GM12892 (cell line): ENCODE measurements around the gene COL6A6.

ENCODE experiments used
- DNase-seq: peaks from one replicate; pipeline ENCODE4 v3.0.0; 2011; ENCODE audit not compliant: insufficient read length
- FAIRE-seq: peaks from 2 replicates; lab custom pipeline; 2011; peaks lifted over from hg19 to GRCh38; lab: Jason Lieb, UNC
- POLR2A ChIP-seq: IDR thresholded peaks from 2 replicates; pipeline ENCODE4 v1.6.1; 2011; ENCODE audit warnings: low read depth, low read length, control low read depth
- POLR2AphosphoS5 ChIP-seq: IDR thresholded peaks from 2 replicates; pipeline ENCODE4 v1.6.1; 2011; ENCODE audit warnings: low read depth, low read length, control low read depth
- TAF1 ChIP-seq: IDR thresholded peaks from 2 replicates; pipeline ENCODE4 v1.6.1; 2011; ENCODE audit warnings: low read depth, mild to moderate bottlenecking, control low read depth, low read length, borderline replicate concordance

COL6A6 gene

DNA sequence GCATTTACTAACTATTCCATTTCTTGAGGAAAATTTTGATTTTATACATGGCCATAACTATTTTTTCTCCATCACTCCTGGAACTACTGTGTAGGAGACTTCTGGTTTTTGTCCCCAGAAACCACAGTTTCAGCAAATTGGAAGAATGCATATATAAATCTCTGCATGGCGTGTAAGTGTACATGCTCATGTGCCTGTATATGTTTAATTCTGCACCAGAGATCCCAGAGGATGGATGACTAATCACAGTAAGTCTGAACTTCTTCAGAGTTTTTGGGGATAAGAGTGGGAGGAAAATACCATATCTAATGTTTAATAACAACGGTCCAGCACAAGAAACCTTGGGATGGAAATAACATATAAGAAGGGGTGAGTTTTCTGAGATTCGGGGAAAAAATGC lies 10.9 kb upstream of the COL6A6 start:
- DNase-seq (no peak), FAIRE-seq (no peak)

DNA sequence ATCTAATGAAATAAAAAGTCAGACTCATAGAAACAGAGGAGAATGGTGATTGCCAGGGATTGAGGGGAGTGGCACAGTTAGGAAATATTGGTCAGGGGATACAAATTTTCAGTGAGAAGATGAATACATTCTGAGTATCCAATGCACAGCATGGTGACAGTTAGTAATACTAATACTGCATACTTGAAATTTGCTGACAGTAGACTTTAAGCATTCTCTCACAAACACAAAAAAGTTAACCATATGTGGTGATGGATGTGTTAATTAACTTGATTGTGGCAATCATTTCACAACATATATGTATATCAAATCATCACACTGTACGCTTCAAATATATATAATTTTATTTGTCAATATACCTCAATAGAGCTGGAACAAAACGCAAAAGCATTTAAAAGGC lies 9.2 kb upstream of the COL6A6 start:
- DNase-seq (no peak), FAIRE-seq (no peak)
- TF ChIP-seq POLR2A (no peak), TAF1 (no peak), POLR2AphosphoS5 (no peak)

More for the DNA sequence above, 10.9 kb upstream of the COL6A6 start:
- no peak for TF ChIP-seq TAF1

DNA sequence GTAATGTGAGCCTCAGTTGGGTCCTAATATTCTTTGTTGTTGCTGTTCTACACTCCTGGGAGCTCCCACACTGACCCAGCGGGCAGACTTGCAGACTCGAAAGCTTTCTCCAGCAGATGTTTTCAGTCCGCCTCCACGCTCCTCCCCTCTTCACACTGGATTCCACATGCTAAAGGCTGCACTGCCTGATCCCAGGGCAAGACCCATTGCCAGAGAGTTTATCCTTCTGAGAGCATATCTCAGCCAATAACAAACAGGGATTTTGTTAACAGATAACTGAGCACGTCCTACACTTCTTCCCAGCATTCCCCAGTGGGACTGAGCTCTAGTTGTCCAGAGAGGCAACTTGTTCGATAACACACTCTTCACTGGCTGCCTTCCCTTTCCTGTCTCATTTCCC lies 8.0 kb upstream of the COL6A6 start:
- FAIRE-seq: no peak
- TF ChIP-seq POLR2A: no peak
- no peak for TF ChIP-seq POLR2AphosphoS5
- no peak for TF ChIP-seq TAF1
- no peak for DNase-seq

DNA sequence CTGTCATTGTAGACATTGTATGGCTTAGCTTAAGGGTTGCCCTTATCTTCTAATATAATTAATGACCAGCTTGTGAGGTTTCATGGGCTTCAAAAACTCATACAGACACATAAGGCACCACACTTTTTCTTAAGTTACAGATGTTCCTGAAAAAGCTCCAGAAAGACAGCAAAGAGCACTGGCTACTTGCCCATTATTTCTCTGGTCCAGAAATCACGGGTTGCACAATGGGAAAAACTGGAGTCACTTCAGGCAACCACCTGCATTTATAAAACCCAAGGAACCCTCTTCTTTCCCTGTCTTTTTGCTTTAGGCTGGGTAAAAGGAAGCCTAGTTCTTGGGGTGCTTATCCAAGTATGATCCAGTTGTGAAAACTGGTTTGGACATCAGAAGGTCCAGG lies 2.3 kb upstream of the COL6A6 start:
- no peak for TF ChIP-seq POLR2AphosphoS5
- TF ChIP-seq TAF1: no peak
- TF ChIP-seq POLR2A: no peak
- no peak for FAIRE-seq
- no peak for DNase-seq

DNA sequence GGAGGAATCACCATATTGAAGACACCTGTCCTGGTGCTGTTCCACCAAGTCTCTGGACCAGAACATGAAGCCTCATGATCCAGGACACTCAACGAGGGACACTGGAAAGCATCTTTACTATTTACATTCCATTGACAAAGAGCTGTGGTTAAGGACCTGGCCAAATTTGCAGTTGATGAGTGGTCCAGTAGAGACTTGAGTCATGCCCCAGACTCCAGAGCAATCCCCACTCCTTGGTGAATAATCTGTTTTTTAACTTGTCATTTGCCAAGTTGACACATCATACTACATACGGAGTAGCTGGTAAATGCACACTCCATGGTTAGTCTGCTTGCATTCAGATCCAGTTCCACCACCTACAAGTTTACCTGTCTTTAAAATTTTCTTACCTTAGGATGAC lies 1.2 kb upstream of the COL6A6 start:
- no peak for FAIRE-seq
- no peak for DNase-seq
- TF ChIP-seq POLR2A: no peak
- TF ChIP-seq TAF1: no peak
- no peak for TF ChIP-seq POLR2AphosphoS5

DNA sequence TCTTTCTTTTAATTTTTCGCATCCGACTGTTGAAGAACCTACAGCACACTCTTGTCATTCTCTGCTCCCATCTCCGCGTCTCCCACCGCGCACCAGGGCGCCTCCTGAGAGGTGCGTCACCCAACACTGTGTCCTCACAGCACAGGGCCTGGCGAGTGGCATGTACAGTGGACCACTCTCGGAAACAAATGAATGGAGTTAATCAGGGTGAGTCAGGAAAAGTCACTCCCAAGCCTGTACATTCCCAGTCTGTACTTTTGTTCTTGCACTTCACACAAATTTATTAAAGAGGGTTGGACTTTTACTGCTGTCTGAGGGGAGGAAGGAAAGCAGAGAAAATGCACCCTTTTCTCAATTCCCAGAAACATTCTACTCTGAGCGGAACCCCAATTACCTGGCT lies 625 bp downstream of the COL6A6 start:
- no peak for DNase-seq
- TF ChIP-seq TAF1: no peak
- no peak for TF ChIP-seq POLR2A
- no peak for TF ChIP-seq POLR2AphosphoS5
- no peak for FAIRE-seq

DNA sequence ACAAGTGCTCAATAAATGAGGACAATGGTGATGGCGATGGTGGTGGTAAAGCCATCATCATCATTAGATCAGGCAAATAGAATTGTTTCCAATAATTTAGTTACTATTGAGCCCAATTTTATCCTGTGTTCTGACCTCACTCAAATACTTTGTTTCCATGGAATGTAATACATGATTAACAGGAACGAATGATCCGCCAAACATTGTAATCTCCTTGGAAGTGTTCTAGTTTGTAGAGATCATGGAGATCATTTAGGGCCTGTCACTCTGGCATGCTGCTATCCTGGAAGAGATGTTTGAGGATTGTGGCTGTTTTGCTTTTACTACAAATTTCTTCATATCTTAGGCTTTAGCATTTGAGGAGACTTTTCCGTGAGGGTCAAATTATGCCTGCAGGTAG lies 2.8 kb downstream of the COL6A6 start:
- no peak for DNase-seq
- FAIRE-seq: no peak
- TF ChIP-seq TAF1 (no peak), POLR2AphosphoS5 (no peak), POLR2A (no peak)

DNA sequence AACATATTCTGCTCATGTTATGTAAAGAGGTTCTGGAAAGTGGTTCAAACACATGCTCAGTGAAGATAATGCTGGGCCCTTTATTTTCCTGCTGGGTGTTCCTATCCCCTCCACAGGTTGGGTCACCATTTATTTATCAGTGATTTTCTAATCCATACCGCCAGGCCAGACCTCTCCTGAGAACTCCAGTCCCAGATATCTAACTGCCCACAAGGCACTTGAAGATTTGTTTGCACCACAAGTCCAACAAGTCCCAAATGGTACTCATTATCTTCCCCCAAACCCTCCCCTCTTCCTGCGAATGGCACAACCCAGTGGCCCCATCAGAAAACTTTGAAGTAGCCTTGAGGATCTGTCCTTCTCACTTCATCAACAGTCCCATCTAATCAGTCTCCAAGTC lies 5.4 kb downstream of the COL6A6 start:
- no peak for DNase-seq
- FAIRE-seq: no peak
- TF ChIP-seq POLR2AphosphoS5 (no peak), TAF1 (no peak), POLR2A (no peak)

DNA sequence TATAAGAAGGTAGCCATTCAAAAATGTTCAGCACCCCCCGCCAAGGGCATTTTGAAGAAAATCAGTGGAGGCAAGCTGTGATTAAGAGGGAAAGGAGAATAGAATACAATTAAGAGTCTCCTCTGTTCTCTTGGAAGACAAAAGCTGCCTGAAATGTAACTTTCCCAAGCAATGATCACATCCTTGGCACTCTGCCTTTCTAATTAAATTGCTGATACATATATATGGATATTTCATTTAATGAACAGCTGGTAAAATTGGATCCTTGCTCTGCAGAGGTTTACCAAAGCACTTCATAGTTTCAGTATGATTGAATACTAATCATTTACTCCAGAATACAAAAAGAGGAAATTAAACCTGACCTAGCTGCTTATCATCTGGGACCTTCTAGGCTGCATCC lies 10.4 kb downstream of the COL6A6 start:
- TF ChIP-seq POLR2AphosphoS5: no peak
- no peak for TF ChIP-seq TAF1
- TF ChIP-seq POLR2A: no peak
- FAIRE-seq: no peak

DNA sequence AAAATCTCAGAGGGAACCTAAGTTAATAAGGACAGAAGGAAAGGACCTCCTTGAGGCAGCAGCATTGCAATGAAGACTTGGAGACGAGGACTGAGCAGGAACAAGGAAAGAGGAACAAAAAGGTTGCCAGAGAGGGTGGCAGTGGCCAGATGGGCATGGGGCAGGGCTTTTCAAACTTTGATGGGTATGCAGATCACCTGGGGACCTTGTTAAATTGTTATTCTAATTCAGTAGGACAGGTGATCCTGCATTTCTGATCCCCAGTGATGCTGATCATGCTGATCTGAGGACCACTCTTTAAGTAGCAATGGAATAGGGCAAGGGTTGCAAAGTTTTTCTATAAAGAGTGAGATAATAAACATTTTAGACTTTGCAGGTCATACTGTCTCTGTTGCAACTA lies 11.1 kb downstream of the COL6A6 start:
- FAIRE-seq: no peak
- TF ChIP-seq POLR2AphosphoS5: no peak
- no peak for TF ChIP-seq TAF1
- no peak for TF ChIP-seq POLR2A
- no peak for DNase-seq

More for the DNA sequence above, 10.4 kb downstream of the COL6A6 start:
- no peak for DNase-seq

DNA sequence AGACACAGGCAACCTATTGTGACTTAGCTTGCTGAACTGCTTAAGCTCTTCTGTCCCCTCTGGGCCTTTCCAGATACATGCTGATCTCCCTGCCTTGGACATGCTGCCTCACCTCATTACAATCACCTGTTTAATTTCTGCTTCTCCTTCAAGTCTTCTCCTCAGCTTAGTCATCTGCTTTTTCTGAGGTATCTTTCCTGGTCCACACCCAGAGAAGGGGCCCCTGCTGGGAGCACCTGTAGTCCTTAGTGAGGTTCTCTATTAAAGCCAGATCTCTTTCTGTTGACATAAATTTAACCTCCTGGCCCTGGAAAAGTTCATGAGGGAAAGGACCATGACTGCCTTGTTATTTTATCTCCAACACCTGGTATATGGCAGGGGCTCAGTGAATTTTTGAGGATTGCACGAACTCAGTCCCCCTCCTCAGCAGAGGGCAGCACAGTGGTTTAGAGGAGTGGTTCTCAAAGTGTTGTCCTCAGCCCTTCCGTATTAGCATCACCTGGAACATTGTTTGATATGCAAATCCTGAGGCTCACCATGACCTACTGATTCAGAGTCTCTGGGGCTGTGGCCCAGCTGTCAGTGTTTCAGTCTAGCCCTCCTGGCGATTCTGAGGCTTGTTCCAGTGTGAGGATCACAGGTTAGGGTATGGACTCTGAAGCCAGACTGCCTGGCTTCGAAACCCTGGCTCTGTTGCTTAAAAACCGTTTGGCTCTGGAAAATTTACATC lies 12.7 kb downstream of the COL6A6 start:
- DNase-seq (no peak), FAIRE-seq (no peak)
- TF ChIP-seq TAF1: no peak
- TF ChIP-seq POLR2A: no peak
- TF ChIP-seq POLR2AphosphoS5: no peak

DNA sequence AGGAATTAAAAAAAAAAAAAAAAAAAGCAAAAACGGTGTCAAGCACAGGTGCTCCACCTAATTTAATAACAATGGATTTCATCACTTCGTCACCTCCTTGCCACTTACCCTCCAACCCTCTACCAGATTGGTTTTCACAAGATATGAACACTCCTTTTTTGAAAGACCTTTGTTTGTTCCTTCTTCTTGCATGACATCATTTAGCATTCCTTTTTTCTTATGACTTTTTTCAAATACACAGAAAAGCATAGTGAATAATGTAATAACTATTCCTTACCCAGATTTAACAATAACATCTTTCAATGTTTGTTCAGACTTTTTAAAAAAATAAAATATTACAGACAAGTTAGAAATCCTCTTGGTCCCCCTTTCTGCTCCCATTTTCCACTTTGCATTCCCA lies 16.3 kb downstream of the COL6A6 start:
- TF ChIP-seq TAF1 (no peak), POLR2A (no peak), POLR2AphosphoS5 (no peak)
- FAIRE-seq (no peak), DNase-seq (no peak)
